Panc1 (cell line): ENCODE data around the gene ITFG2.

Experiments used
- SIN3A ChIP-seq: IDR thresholded peaks from 2 replicates; pipeline ENCODE4 v1.6.1; 2012; ENCODE audit warnings: low read depth, mild to moderate bottlenecking, low read length, moderate library complexity, borderline replicate concordance; ENCODE audit not compliant: insufficient read depth
- TCF7L2 ChIP-seq: IDR thresholded peaks from 2 replicates; pipeline ENCODE4 v1.6.1; 2011; ENCODE audit warnings: mild to moderate bottlenecking, low read depth, low read length, inconsistent platforms
- TF ChIP-seq, protein P1 (sequence below): fragments of 450-650 bp; IDR thresholded peaks from 2 replicates; pipeline ENCODE4 v1.5.1; 2017; ENCODE audit warnings: mild to moderate bottlenecking

DNA sequence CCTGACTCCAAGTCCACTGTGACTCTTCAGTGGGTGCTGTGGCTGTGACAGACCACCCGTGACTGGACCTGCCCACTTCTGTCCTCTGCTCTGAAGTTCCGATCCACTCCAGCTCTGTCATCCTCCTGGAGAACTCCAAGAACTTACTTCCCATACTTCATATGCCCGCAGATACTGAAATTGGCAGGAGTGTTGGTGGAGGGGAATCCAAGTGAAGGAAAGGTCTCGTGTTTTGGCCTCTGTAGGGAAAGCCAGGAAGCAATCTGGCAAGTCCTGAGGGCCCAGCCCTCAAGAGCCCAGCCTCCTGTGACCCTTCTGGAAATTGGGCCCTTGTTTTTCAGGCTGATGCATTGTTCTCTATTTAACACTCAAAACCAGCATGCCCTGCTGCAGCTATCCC, 40.1 kb upstream of the ITFG2 start:
- TF ChIP-seq, protein P1, sequence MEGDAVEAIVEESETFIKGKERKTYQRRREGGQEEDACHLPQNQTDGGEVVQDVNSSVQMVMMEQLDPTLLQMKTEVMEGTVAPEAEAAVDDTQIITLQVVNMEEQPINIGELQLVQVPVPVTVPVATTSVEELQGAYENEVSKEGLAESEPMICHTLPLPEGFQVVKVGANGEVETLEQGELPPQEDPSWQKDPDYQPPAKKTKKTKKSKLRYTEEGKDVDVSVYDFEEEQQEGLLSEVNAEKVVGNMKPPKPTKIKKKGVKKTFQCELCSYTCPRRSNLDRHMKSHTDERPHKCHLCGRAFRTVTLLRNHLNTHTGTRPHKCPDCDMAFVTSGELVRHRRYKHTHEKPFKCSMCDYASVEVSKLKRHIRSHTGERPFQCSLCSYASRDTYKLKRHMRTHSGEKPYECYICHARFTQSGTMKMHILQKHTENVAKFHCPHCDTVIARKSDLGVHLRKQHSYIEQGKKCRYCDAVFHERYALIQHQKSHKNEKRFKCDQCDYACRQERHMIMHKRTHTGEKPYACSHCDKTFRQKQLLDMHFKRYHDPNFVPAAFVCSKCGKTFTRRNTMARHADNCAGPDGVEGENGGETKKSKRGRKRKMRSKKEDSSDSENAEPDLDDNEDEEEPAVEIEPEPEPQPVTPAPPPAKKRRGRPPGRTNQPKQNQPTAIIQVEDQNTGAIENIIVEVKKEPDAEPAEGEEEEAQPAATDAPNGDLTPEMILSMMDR, result no peak
- TF ChIP-seq SIN3A (no peak), TCF7L2 (no peak)
